Astrocyte (in vitro differentiated cells and primary cell): ENCODE data around the gene MED15.

Source experiments
- EZH2 ChIP-seq: IDR thresholded peaks from 2 replicates; pipeline ENCODE4 v1.6.1; 2012; ENCODE audit warnings: mild to moderate bottlenecking, low read length, inconsistent platforms; ENCODE audit not compliant: insufficient read depth
- TF ChIP-seq, protein P1 (sequence below): IDR thresholded peaks from 2 replicates; pipeline ENCODE4 v1.5.1; 2011; ENCODE audit warnings: low read depth, mild to moderate bottlenecking, inconsistent platforms, low read length, moderate library complexity; ENCODE audit not compliant: insufficient read depth

GRCh38 chr22:20507253-20508066 lies at the start of gene MED15:
- TF ChIP-seq EZH2: no peak
- TF ChIP-seq, protein P1, sequence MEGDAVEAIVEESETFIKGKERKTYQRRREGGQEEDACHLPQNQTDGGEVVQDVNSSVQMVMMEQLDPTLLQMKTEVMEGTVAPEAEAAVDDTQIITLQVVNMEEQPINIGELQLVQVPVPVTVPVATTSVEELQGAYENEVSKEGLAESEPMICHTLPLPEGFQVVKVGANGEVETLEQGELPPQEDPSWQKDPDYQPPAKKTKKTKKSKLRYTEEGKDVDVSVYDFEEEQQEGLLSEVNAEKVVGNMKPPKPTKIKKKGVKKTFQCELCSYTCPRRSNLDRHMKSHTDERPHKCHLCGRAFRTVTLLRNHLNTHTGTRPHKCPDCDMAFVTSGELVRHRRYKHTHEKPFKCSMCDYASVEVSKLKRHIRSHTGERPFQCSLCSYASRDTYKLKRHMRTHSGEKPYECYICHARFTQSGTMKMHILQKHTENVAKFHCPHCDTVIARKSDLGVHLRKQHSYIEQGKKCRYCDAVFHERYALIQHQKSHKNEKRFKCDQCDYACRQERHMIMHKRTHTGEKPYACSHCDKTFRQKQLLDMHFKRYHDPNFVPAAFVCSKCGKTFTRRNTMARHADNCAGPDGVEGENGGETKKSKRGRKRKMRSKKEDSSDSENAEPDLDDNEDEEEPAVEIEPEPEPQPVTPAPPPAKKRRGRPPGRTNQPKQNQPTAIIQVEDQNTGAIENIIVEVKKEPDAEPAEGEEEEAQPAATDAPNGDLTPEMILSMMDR: no peak
